Gastroesophageal sphincter (tissue), 3 donors: ENCODE data around the gene C2CD2.

Source experiments
- CTCF ChIP-seq, 4 experiments: fragments of 200-600 bp in 2 of 4; fragments of 450-650 bp in 2 of 4; sonication (generic) in 1 of 4; IDR thresholded peaks; one replicate each; pipeline ENCODE4 v1.5.1; 2017 to 2019; ENCODE audit warnings: antibody characterized with exemption in 4 of 4, mild to moderate bottlenecking in 2 of 4, moderate library complexity in 2 of 4
- EP300 ChIP-seq: sonication (generic); formaldehyde crosslinking; IDR thresholded peaks from one replicate; pipeline ENCODE4 v1.6.1; 2017; ENCODE audit warnings: antibody characterized with exemption, mild to moderate bottlenecking
- POLR2A ChIP-seq, 2 donors: fragments of 450-650 bp; IDR thresholded peaks; one replicate each; pipeline ENCODE4 v1.6.1; 2017; ENCODE audit warnings: antibody characterized with exemption in 2 of 2, mild to moderate bottlenecking in 2 of 2, moderate library complexity in 1 of 2

GRCh38 chr21:41928621-41929220 is 25.1 kb downstream of the C2CD2 start:
- no peak for TF ChIP-seq CTCF (IDR thresholded peaks at IDR 0.05)
- TF ChIP-seq POLR2A (IDR thresholded peaks at IDR 0.05), result no peak
- no peak for TF ChIP-seq EP300
